ENCODE results near the gene HBA2. TPM values are rescaled to one million over a fixed set of nuclear protein-coding genes. Genes with fewer than 3 reads are reported as not detected.

Gene HBA2
- total and polyA plus RNA-seq, 9 of the 15 experiments (the other 6 are each of a cell fraction or from before 2014, with no cell fraction given): 40.4 to 853 (median 286) TPM

DNA sequence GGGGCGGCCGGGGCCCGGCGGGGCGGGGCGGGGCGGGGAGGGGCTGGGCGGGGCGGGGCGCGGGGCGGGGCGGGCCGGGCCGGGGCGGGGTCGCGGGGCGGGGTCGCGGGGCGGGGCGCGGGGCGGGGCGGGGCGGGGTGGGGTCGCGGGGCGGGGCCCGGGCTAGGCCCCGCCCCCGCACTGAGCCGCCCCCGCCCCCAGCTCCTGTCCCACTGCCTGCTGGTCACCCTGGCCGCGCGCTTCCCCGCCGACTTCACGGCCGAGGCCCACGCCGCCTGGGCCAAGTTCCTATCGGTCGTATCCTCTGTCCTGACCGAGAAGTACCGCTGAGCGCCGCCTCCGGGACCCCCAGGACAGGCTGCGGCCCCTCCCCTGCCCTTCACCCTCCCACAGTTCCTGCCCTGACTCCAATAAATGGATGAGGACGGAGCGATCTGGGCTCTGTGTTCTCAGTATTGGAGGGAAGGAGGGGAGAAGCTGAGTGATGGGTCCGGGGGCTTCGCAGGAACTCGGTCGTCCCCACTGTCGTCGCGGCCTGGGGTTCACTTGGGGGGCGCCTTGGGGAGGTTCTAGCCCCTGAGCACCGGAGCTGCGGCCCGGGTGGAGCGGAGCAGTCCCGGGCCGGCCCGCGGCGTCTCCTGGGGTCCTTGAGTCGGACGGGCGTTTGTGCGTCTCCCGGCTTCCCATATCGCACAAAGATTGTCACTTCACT is 7.7 kb upstream of the HBA2 start (continued):
- TF ChIP-seq, protein P1, sequence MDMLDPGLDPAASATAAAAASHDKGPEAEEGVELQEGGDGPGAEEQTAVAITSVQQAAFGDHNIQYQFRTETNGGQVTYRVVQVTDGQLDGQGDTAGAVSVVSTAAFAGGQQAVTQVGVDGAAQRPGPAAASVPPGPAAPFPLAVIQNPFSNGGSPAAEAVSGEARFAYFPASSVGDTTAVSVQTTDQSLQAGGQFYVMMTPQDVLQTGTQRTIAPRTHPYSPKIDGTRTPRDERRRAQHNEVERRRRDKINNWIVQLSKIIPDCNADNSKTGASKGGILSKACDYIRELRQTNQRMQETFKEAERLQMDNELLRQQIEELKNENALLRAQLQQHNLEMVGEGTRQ (CRISPR knock-in tag; IDR thresholded peaks at IDR 0.05): no peak
- 0 out of 2 replicates have a peak, but pooled peaks have one; percentile 38 for TF ChIP-seq SUPT5H (IDR thresholded peaks at IDR 0.05)
- TF ChIP-seq GTF3C2 (IDR thresholded peaks at IDR 0.05; ENCODE audit: borderline replicate concordance, extremely low read depth, insufficient read length): no peak
- no peak for TF ChIP-seq SIN3A (IDR thresholded peaks at IDR 0.05; ENCODE audit: borderline replicate concordance in 2 of 2, control insufficient read depth in 1 of 2, low read depth in 2 of 2, low read length in 2 of 2)
- TF ChIP-seq, protein P2, sequence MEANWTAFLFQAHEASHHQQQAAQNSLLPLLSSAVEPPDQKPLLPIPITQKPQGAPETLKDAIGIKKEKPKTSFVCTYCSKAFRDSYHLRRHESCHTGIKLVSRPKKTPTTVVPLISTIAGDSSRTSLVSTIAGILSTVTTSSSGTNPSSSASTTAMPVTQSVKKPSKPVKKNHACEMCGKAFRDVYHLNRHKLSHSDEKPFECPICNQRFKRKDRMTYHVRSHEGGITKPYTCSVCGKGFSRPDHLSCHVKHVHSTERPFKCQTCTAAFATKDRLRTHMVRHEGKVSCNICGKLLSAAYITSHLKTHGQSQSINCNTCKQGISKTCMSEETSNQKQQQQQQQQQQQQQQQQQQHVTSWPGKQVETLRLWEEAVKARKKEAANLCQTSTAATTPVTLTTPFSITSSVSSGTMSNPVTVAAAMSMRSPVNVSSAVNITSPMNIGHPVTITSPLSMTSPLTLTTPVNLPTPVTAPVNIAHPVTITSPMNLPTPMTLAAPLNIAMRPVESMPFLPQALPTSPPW (CRISPR knock-in tag; IDR thresholded peaks at IDR 0.05): peak; percentile 41
- TF ChIP-seq, protein P3, sequence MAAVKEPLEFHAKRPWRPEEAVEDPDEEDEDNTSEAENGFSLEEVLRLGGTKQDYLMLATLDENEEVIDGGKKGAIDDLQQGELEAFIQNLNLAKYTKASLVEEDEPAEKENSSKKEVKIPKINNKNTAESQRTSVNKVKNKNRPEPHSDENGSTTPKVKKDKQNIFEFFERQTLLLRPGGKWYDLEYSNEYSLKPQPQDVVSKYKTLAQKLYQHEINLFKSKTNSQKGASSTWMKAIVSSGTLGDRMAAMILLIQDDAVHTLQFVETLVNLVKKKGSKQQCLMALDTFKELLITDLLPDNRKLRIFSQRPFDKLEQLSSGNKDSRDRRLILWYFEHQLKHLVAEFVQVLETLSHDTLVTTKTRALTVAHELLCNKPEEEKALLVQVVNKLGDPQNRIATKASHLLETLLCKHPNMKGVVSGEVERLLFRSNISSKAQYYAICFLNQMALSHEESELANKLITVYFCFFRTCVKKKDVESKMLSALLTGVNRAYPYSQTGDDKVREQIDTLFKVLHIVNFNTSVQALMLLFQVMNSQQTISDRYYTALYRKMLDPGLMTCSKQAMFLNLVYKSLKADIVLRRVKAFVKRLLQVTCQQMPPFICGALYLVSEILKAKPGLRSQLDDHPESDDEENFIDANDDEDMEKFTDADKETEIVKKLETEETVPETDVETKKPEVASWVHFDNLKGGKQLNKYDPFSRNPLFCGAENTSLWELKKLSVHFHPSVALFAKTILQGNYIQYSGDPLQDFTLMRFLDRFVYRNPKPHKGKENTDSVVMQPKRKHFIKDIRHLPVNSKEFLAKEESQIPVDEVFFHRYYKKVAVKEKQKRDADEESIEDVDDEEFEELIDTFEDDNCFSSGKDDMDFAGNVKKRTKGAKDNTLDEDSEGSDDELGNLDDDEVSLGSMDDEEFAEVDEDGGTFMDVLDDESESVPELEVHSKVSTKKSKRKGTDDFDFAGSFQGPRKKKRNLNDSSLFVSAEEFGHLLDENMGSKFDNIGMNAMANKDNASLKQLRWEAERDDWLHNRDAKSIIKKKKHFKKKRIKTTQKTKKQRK (IDR thresholded peaks at IDR 0.05; ENCODE audit: borderline replicate concordance, low read depth, low read length): no peak
- TF ChIP-seq ZC3H4 (CRISPR knock-in tag; IDR thresholded peaks at IDR 0.05; ENCODE audit: borderline replicate concordance): no peak
- TF ChIP-seq DPF2 (IDR thresholded peaks at IDR 0.05): no peak
- TF ChIP-seq, protein P4, sequence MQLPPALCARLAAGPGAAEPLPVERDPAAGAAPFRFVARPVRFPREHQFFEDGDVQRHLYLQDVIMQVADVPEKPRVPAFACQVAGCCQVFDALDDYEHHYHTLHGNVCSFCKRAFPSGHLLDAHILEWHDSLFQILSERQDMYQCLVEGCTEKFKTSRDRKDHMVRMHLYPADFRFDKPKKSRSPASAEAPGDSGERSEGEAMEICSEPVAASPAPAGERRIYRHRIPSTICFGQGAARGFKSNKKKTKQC (CRISPR knock-in tag; IDR thresholded peaks at IDR 0.05): no peak
- peak; percentile 49 for TF ChIP-seq EGR1 (conservative IDR thresholded peaks at IDR 0.05)
- TF ChIP-seq BMI1 (IDR thresholded peaks at IDR 0.05; ENCODE audit: low read length): no peak
- peak; percentile 64 for TF ChIP-seq POLR2G (IDR thresholded peaks at IDR 0.05; ENCODE audit: low read depth, low read length)
- TF ChIP-seq FOSL1 (tag; conservative IDR thresholded peaks at IDR 0.05): no peak
- TF ChIP-seq LEF1 (IDR thresholded peaks at IDR 0.05): no peak
